OCI-LY3 (cell line): ENCODE results near the gene NLRX1.

Experiments used
- CTCF ChIP-seq: fragments of 200-600, 300-600 bp; sonication (generic); IDR thresholded peaks from 2 replicates; pipeline ENCODE4 v1.5.1; 2014; ENCODE audit warnings: antibody characterized with exemption, low read length, low read depth
- EZH2phosphoT487 ChIP-seq: fragments of 200-600 bp; shearing (Covaris generic); IDR thresholded peaks from 2 replicates; pipeline ENCODE4 v1.6.1; 2018; ENCODE audit warnings: antibody characterized with exemption, mixed run types, low read depth

GRCh38 chr11:119222891-119223290 is 54.4 kb downstream of the NLRX1 start:
- TF ChIP-seq CTCF (no peak), EZH2phosphoT487 (no peak)
